Stimulated activated CD4-positive, alpha-beta T cell treated with anti-CD3 and anti-CD28 coated beads, Interleukin-15, amount 100 ng/mL, for 24 hours (primary cell): ENCODE measurements around the gene ZNF654.
"Not testable (repeated sequence)": the region's sequence is repeated elsewhere in the genome, so short reads cannot be mapped to it uniquely, and the experiment has no call there.

Experiments
- DNase-seq: peaks from one replicate; pipeline ENCODE4 v3.0.0-alpha.2; 2020

The ZNF654 gene

GRCh38 chr3:88058581-88059379 is at the start of gene ZNF654, which contains the start of gene CGGBP1:
Gene ZNF654, plus strand, starts transcription at chr3:88059255. Its CDS starts 65 bp downstream, at chr3:88059320.
Gene CGGBP1, minus strand, starts transcription at chr3:88059005. Its CDS starts 3,029 bp downstream, at chr3:88055976.
- DNase-seq, result peak; percentile 98

- no peak for DNase-seq
Observed at GRCh38 chr3:88010810-88011209, 48.2 kb upstream of the ZNF654 start.

DNA sequence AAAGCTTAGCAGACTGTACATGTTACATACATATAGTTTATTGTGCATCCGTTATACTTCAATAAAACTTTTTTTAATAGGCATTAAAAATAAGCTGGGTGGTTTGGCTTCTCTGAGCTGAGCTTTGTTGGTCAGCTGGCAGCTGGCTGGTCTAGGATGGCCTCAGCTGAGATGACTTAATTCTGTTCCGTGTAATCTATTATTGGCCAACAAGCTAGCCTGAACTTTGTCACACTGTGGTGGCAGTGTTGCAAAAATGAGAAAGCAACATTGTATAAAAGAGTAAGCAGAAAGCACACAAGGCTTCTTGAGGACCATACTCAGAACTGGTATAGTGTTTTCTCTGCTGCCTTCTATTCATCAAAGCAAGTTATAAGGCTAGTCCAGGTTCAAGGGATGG is 45.5 kb upstream of the ZNF654 start:
- no peak for DNase-seq

DNA sequence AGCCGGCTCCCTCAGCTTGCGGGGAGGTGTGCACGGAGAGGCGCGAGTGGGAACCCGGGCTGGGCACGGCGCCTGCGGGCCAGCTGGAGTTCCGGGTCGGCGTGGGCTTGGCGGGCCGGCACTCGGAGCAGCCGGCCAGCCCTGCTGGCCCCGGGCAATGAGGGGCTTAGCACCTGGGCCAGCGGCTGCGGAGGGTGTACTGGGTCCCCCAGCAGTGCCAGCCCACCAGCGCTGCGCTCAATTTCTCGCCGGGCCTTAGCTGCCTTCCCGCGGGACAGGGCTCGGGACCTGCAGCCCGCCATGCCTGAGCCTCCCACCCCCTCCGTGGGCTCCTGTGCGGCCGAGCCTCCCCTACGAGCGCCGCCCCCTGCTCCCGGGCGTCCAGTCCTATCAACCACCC is 43.4 kb upstream of the ZNF654 start:
- DNase-seq, result not testable (repeated sequence)

GRCh38 chr3:88019024-88019423 is 40.0 kb upstream of the ZNF654 start:
- no peak for DNase-seq

- no peak for DNase-seq
Observed at GRCh38 chr3:88025001-88025552, 34.0 kb upstream of the ZNF654 start.

GRCh38 chr3:88028876-88029275 is 30.2 kb upstream of the ZNF654 start:
- no peak for DNase-seq

GRCh38 chr3:88030210-88030609 is 28.8 kb upstream of the ZNF654 start:
- DNase-seq, result no peak

GRCh38 chr3:88031642-88032077 is 27.4 kb upstream of the ZNF654 start:
- no peak for DNase-seq

DNA sequence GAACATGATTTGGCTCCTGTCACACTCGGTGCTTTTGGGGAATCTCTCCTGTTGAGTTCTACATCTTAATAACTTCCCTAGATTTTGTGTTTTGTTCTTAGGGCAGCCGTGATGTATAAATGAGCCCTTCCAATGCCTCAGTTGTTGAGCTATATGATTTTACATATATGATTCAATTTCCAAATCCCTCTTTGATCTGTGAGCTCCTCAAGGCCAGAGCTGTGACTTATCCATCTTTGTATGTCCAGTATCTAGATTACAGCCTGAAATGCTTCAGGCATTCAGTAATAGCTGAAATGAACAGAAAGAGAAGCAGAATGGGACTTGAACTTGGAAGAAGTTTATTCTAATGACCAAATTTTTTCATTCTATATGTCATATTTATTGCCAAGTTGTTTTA is 26.8 kb upstream of the ZNF654 start:
- DNase-seq, result no peak

DNA sequence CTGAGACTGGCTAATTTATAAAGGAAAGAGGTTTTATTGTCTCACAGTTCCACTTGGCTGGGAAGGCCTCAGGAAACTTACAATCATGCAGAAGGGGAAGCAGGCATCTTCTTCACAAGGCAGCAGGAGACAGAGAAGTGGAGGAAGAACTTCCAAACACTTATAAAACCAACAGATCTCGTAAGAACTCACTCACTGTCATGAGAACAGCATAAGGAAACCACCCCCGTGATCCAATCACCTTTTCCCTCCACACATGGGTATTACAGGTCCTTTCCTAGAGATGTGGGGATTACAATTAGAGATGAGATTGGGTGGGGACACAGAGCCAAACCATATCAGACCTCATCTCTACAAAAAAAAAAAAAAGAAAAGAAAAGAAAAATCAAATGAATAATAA is 26.0 kb upstream of the ZNF654 start:
- no peak for DNase-seq

DNA sequence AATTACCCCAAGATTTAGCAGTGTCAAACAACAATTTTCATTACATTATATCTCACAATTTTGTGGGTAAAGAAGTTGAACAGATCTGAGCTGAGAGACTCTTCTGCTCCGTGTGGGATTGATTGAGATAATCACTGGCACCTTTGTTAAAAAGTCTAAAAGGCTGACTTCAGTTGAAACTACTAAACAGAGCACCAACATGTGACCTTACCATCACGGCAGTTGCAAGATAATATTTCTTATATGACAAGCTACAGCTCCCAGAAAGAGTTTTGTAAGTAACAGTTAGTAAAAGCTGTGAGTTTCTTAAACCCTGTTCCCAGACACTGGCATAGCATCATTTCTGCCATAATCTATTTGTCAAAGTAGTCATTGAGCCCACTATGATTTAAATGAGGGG is 25.2 kb upstream of the ZNF654 start:
- no peak for DNase-seq

DNA sequence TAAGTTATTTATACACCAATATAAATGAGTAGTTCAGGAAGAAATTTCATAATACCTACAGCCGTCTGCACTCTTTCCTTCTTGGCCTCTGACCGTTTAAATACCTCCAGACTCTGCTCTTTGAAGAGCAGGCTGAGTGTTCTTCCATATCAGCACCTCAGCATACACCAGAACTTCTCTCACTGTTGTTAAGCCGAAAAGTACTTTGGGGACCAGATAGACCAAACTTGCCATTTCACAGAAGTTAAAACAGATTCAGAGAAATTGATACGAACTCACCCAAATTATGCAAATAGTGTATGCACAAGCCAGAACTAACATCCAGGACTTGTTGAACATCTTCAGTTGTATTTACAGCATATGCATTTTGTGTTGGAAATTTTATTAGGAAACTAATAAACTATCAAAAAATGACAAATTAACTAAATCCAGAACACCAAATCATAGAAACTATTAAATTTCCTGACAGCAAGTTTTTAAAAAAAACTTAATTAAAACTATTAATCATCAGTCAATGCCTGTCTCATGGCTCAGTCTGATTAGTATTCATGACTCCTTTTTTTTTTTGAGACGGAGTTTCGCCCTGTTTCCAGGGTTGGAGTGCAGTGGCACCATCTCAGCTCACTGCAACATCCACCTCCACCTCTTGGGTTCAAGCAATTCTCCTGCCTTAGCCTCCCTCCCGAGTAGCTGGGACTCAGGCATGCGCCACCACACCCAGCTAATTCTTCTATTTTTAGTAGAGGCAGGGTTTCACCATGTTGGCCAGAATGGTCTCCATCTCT is 24.4 kb upstream of the ZNF654 start:
- DNase-seq, result no peak

- no peak for DNase-seq
Observed at GRCh38 chr3:88036221-88036620, 22.8 kb upstream of the ZNF654 start.

GRCh38 chr3:88038566-88038965 is 20.5 kb upstream of the ZNF654 start:
- no peak for DNase-seq

DNA sequence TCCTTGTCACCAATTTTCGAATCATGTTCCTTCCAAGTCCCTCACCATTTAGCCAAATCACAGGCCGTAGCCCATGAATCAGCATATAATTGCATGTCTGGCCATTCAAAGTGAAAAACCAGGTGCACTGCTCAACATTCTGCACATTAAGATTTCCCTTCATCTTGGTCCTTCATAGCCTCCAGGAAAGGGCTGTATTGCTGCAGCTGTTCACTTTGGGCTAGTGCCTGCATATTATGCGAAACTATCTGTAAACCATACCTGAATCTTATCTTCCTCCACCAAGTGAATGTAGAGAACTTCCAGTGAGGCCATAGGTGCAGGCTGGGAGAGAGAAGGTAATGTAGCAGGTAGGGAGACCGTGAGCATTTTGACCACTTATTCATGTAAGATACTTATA is 18.5 kb upstream of the ZNF654 start:
- no peak for DNase-seq

- no peak for DNase-seq
Observed at GRCh38 chr3:88041005-88041404, 18.1 kb upstream of the ZNF654 start.

DNA sequence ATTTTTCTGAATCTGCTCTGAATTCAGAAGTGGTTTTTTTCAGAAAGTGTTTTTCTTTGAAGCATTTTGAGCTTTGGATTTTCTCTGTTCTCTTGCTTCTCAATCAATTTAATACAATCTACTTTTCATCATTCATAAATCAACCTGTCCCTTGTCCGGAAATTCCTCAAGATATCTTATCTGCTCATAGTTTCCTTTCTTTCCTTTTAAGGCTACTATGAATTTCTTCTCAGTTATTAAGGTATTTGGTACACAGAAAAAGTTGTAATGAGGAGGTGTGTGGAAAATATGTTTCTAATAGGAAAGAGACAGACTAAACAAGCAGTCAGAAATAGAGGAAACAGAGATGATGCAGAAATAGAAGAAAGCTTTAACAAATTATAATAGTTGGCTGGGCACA is 14.6 kb upstream of the ZNF654 start:
- no peak for DNase-seq

DNA sequence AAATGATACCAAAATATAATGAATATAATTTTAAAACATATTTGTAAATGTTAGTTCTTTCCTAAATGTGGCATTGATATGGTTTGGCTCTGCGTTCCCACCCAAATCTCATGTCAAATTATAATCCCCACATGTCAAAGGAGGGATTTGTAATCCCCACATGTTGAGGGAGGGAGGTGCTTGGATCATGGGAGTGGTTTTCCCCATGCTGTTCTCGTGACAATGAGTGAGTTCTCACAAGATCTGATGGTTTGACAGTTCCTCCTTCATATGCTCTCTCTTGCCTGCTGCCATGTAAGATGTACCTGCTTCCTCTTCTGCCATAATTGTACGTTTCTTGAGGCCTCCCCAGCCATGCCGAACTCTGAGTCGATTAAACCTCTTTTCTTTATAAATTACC is 12.3 kb upstream of the ZNF654 start:
- DNase-seq, result no peak

- DNase-seq, result no peak
Observed at GRCh38 chr3:88057630-88058305, 1.3 kb upstream of the ZNF654 start.

DNA sequence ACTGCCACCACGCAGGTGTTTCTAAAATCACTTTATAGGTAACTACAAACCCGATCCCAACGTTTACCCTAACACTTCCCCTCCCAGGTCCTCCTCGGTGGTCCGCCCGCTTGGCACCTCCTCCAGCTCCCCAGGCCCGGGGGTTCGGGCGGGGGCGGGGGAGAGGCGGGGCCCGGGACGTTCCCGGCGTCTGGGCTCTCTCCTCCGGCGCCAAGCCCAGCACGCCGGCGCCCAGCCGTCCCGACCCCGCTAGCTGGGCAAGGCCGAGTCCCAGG is 812 bp upstream of the ZNF654 start:
- DNase-seq, result no peak

DNA sequence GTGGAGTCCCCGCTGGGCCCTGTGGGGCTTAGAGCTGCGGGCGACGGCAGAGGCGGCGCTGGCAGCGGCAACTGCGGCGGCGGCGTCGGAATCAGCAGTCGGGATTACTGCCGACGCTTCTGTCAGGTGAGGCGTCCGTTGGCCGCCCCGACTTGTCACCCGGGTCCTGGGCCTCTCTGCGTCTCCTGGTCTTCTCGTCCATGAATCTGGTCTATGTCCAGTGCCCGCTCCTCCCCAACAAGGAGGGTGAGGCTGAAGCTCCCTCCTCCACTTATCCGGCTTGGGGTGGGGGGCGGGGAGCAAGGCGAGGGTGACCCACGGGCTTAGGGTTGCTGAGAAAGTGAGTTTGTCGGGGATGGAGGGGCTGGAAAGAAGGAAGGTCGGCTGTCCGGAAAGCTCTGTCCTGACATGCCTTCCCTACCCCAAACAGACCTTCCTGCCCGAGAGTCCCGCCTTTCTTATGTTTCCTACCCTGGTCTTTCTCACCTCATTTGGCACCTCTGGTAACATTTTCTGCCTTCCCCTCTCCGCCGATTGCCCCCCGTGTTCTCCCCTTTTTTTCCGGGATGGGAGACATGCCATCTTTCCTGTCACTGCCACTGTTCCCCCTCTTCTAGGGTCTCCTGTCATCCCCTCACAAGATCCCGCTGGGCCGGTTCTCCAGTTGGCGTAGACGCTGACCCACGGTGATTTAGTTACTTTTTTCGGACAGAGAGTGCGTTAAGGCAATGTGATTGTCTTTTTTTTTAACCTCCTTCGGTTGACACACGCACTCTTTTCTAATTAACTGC is 520 bp downstream of the ZNF654 start:
- no peak for DNase-seq

- DNase-seq, result no peak
Observed at GRCh38 chr3:88061746-88062145, 2.7 kb downstream of the ZNF654 start.
